Kidney (tissue), 14 donors: ENCODE data around the gene CACNA1S. TPM values are rescaled to one million over a fixed set of nuclear protein-coding genes. Genes with fewer than 3 reads are reported as not detected.

Experiments used
- DNase-seq, 5 donors: peaks; one replicate each; pipeline ENCODE4 v3.0.0-alpha.2; 2013 to 2020
- FAIRE-seq: peaks from 2 replicates; lab custom pipeline; 2012; peaks lifted over from hg19 to GRCh38; lab: Jason Lieb, UNC
- H3K27ac ChIP-seq, 2 donors: one replicate each; pipeline ENCODE4 v1.7.0; 2013; ENCODE audit warnings: low read depth in 2 of 2, low read length in 2 of 2, inconsistent platforms in 1 of 2
- H3K27me3 ChIP-seq: one replicate; pipeline ENCODE4 v1.7.1; 2013; ENCODE audit warnings: low read length, inconsistent platforms; ENCODE audit not compliant: control insufficient read depth, insufficient read depth
- H3K36me3 ChIP-seq, 3 donors: one replicate each; pipeline versions ENCODE4 v1.7.0 to v1.7.1; 2013; ENCODE audit warnings: low read length in 3 of 3, control low read depth in 1 of 3, inconsistent platforms in 1 of 3; ENCODE audit not compliant: insufficient read depth in 3 of 3, control insufficient read depth in 2 of 3
- H3K4me1 ChIP-seq, 3 donors: one replicate each; pipeline versions ENCODE4 v1.7.0 to v1.7.1; 2013; ENCODE audit warnings: low read length in 3 of 3, inconsistent platforms in 1 of 3, low read depth in 1 of 3; ENCODE audit not compliant: control insufficient read depth in 2 of 3, insufficient read depth in 2 of 3
- H3K4me3 ChIP-seq, 3 donors: one replicate each; pipeline versions ENCODE4 v1.7.0 to v1.8.1; 2013; ENCODE audit warnings: low read length in 3 of 3, control low read depth in 1 of 3, inconsistent platforms in 1 of 3
- H3K9ac ChIP-seq, 3 donors: one replicate each; pipeline versions ENCODE4 v1.7.0 to v1.7.1; 2013; ENCODE audit warnings: low read length in 3 of 3, control low read depth in 1 of 3, inconsistent platforms in 1 of 3
- H3K9me3 ChIP-seq, 3 donors: one replicate each; pipeline versions ENCODE4 v1.7.0 to v1.7.1; 2013; ENCODE audit warnings: low read length in 3 of 3, control low read depth in 1 of 3, inconsistent platforms in 1 of 3; ENCODE audit not compliant: control insufficient read depth in 2 of 3, insufficient read depth in 1 of 3
- CTCF ChIP-seq: IDR thresholded peaks from 3 replicates; pipeline ENCODE4 v1.5.1; 2012; ENCODE audit warnings: mild to moderate bottlenecking, moderate library complexity, borderline replicate concordance; ENCODE audit not compliant: insufficient read depth; ENCODE audit errors: extremely low read depth
- intact Hi-C: fragments of 100-400 bp; cut with DNase I; formaldehyde crosslinking; loops from one replicate; pipeline ENCODE4 v1.11.1; 2022
- polyA plus RNA-seq: library from polyadenylated mRNA; stranded (reverse); fragments of 350-450 nt; fragmentation: Illumina TruSeq; extraction: RNeasy Lipid Tissue Mini Kit (QIAGEN cat#74804); gene quantifications from one replicate; pipeline ENCODE4 v1.2.3, GENCODE V29; 2014; ENCODE audit warnings: low read depth, low replicate concordance; ENCODE audit not compliant: insufficient read depth
- total RNA-seq: library from RNA; stranded (reverse); fragmentation: NEBNext Ultra II Directional; extraction: Animal tissue kit (Norgen Biotek cat#: 25700); gene quantifications from one replicate; pipeline ENCODE4 v1.2.1, GENCODE V29; 2021
- donor health status: control.
- donor health status: control.
- donor health status: control.
- donor health status: control.
- donor health status: control.
- donor health status: DM: yes; HTN: yes; CAD: no.
- donor health status: Normal renal cell carcinoma (clear cell type).

The CACNA1S gene
- total and polyA plus RNA-seq, 2 donors from 2014 or later, result 0.41 TPM; not detected in 1

GRCh38 chr1:201050515-201051277, 61.5 kb downstream of the CACNA1S start:
- no peak for TF ChIP-seq CTCF
- H3K9me3 ChIP-seq, result no peaks in the 10 kb centered on the region

GRCh38 chr1:201049248-201049831, 62.9 kb downstream of the CACNA1S start:
- H3K36me3 ChIP-seq, result no peaks in the 10 kb centered on the region
- no peaks in the 10 kb centered on the region for H3K27me3 ChIP-seq
- intact Hi-C loops, result no loop called here
- no peaks in the 10 kb centered on the region for H3K9me3 ChIP-seq
- no peak for FAIRE-seq
- no peak overlapping the region for H3K9ac ChIP-seq
- H3K4me1 ChIP-seq, result peaks cover 0 to 2% (median 0%) of the 10 kb centered on the region in 3 donors
- no peak overlapping the region for H3K4me3 ChIP-seq
- no peak overlapping the region for H3K27ac ChIP-seq
- no peak for TF ChIP-seq CTCF
- DNase-seq, result no peak

More at GRCh38 chr1:201050515-201051277, 61.5 kb downstream of the CACNA1S start:
- no peaks in the 10 kb centered on the region for H3K36me3 ChIP-seq
- no peak overlapping the region for H3K27ac ChIP-seq
- FAIRE-seq (no peak), DNase-seq (no peak)
- H3K4me3 ChIP-seq, result no peak overlapping the region
- no peaks in the 10 kb centered on the region for H3K27me3 ChIP-seq
- peaks cover 0 to 5% (median 2%) of the 10 kb centered on the region in 3 donors for H3K4me1 ChIP-seq
- intact Hi-C loops, result no loop called here
- H3K9ac ChIP-seq, result no peak overlapping the region

GRCh38 chr1:201048521-201048920, 63.7 kb downstream of the CACNA1S start:
- Histone ChIP-seq H3K27ac (no peak overlapping the region), H3K36me3 (no peaks in the 10 kb centered on the region), H3K4me3 (no peak overlapping the region), H3K9ac (no peak overlapping the region), H3K4me1 (no peaks in the 10 kb centered on the region), H3K9me3 (no peaks in the 10 kb centered on the region), H3K27me3 (no peaks in the 10 kb centered on the region)
- intact Hi-C loops, result no loop called here
- no peak for TF ChIP-seq CTCF
- FAIRE-seq, result no peak
- no peak for DNase-seq
